Neural progenitor cell (in vitro differentiated cells): ENCODE data around the gene GAB1. TPM values are rescaled to one million over a fixed set of nuclear protein-coding genes. Genes with fewer than 3 reads are reported as not detected.

Experiments
- DNase-seq: peaks from one replicate; pipeline ENCODE4 v3.0.0-alpha.2; 2016; ENCODE audit warnings: low spot score
- H2AFZ ChIP-seq: fragments of 200-600 bp; sonication (generic); replicated peaks from 2 replicates; pipeline ENCODE4 v1.6.1; 2016; ENCODE audit warnings: antibody characterized with exemption
- H3F3A ChIP-seq: fragments of 200-600 bp; sonication (generic); 2 replicates; pipeline ENCODE4 v1.6.1; 2016; ENCODE audit warnings: antibody characterized with exemption, low read depth
- H3K27ac ChIP-seq: fragments of 200-600 bp; sonication (generic); 2 replicates; pipeline ENCODE4 v1.5.1; 2016; ENCODE audit warnings: mild to moderate bottlenecking
- H3K27me3 ChIP-seq: fragments of 200-600 bp; sonication (generic); 2 replicates; pipeline ENCODE4 v1.6.1; 2016; ENCODE audit warnings: mild to moderate bottlenecking, moderate library complexity
- H3K36me3 ChIP-seq: fragments of 200-600 bp; sonication (generic); 2 replicates; pipeline ENCODE4 v1.5.1; 2016
- H3K4me1 ChIP-seq: fragments of 200-600 bp; sonication (generic); 2 replicates; pipeline ENCODE4 v1.6.1; 2016; ENCODE audit warnings: mixed run types
- H3K4me2 ChIP-seq: fragments of 200-600 bp; sonication (generic); 2 replicates; pipeline ENCODE4 v1.6.1; 2016
- H3K4me3 ChIP-seq: fragments of 200-600 bp; sonication (generic); 2 replicates; pipeline ENCODE4 v1.5.1; 2016
- H3K79me2 ChIP-seq: fragments of 200-600 bp; sonication (generic); 2 replicates; pipeline ENCODE4 v1.6.1; 2016; ENCODE audit warnings: low read depth
- H3K9ac ChIP-seq: fragments of 200-600 bp; sonication (generic); 2 replicates; pipeline ENCODE4 v1.6.1; 2016
- H3K9me3 ChIP-seq: fragments of 200-600 bp; sonication (generic); 2 replicates; pipeline ENCODE4 v1.5.1; 2016; ENCODE audit warnings: low read depth
- H4K20me1 ChIP-seq: fragments of 200-600 bp; sonication (generic); 2 replicates; pipeline ENCODE4 v1.6.1; 2016; ENCODE audit warnings: low read depth
- H3K27ac Mint-ChIP-seq: 3 replicates; pipeline ENCODE4 v1.8.0; 2021; ENCODE audit warnings: mixed read lengths
- H3K27me3 Mint-ChIP-seq: 2 replicates; pipeline ENCODE4 v1.8.0; 2022; ENCODE audit warnings: low read depth, mild to moderate bottlenecking, inconsistent platforms, moderate library complexity, mixed read lengths; ENCODE audit not compliant: insufficient read depth
- H3K36me3 Mint-ChIP-seq: 3 replicates; pipeline ENCODE4 v1.8.0; 2021; ENCODE audit warnings: mixed read lengths
- H3K4me1 Mint-ChIP-seq: 3 replicates; pipeline ENCODE4 v1.8.0; 2021; ENCODE audit warnings: mixed read lengths
- H3K4me3 Mint-ChIP-seq: 3 replicates; pipeline ENCODE4 v1.8.0; 2021; ENCODE audit warnings: mild to moderate bottlenecking, moderate library complexity, mixed read lengths
- H3K9me3 Mint-ChIP-seq: 3 replicates; pipeline ENCODE4 v1.8.0; 2020; ENCODE audit warnings: mixed read lengths
- EZH2 ChIP-seq: fragments of 200-600 bp; sonication (generic); IDR thresholded peaks from 2 replicates; pipeline ENCODE4 v1.6.1; 2017; ENCODE audit warnings: antibody characterized with exemption, mild to moderate bottlenecking, moderate library complexity
- EZH2phosphoT487 ChIP-seq: fragments of 200-600 bp; sonication (generic); IDR thresholded peaks from 2 replicates; pipeline ENCODE4 v1.6.1; 2017; ENCODE audit warnings: antibody characterized with exemption
- total RNA-seq: library from RNA; depleted of rRNA; stranded (reverse); fragments of >200 nt; gene quantifications from 2 replicates; pipeline ENCODE4 v1.2.3, GENCODE V29; 2015; ENCODE audit warnings: low replicate concordance
- TF ChIP-seq, protein P1 (sequence below): fragments of 200-600 bp; sonication (generic); IDR thresholded peaks from 2 replicates; pipeline ENCODE4 v1.5.1; 2017; ENCODE audit warnings: antibody characterized with exemption, mild to moderate bottlenecking

GAB1 gene
- total RNA-seq, 1 donor from 2014 or later = 31.3 TPM

DNA sequence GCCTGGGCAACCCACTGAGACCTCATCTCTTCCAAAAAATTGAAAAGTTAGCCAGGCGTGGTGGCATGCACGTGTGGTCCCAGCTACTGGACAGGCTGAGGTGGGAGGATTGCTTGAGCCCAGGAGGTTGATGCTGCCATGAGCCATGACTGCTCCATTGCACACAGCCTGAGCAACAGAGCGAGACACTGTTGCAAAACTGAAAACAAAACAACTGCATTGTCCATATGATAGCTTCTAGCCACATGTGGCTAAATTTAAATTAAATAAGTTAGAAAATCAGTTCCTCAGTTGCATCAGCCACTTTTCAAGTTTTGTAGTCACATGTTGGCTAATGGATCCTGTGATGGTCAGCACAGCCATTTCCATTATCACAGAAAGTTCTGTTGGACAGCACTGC, 67.9 kb downstream of the GAB1 start:
- H3K79me2 ChIP-seq = peaks cover 13% of the 10 kb centered on the region
- DNase-seq = no peak
- Mint-ChIP-seq H3K27me3 (no peaks in the 10 kb centered on the region), H3K9me3 (no peaks in the 10 kb centered on the region), H3K27ac (no peak overlapping the region), H3K4me3 (no peak overlapping the region), H3K36me3 (peaks cover 2% of the 10 kb centered on the region), H3K4me1 (no peaks in the 10 kb centered on the region)
- no peak overlapping the region for H3K27ac ChIP-seq
- H3K4me3 ChIP-seq = no peak overlapping the region
- no peaks in the 10 kb centered on the region for H3K4me1 ChIP-seq
- no peaks in the 10 kb centered on the region for H4K20me1 ChIP-seq
- no peaks in the 10 kb centered on the region for H3K27me3 ChIP-seq
- H2AFZ ChIP-seq = no peak overlapping the region
- H3K9me3 ChIP-seq = no peaks in the 10 kb centered on the region
- no peak for TF ChIP-seq EZH2phosphoT487
- no peak for TF ChIP-seq EZH2
- TF ChIP-seq, protein P1, sequence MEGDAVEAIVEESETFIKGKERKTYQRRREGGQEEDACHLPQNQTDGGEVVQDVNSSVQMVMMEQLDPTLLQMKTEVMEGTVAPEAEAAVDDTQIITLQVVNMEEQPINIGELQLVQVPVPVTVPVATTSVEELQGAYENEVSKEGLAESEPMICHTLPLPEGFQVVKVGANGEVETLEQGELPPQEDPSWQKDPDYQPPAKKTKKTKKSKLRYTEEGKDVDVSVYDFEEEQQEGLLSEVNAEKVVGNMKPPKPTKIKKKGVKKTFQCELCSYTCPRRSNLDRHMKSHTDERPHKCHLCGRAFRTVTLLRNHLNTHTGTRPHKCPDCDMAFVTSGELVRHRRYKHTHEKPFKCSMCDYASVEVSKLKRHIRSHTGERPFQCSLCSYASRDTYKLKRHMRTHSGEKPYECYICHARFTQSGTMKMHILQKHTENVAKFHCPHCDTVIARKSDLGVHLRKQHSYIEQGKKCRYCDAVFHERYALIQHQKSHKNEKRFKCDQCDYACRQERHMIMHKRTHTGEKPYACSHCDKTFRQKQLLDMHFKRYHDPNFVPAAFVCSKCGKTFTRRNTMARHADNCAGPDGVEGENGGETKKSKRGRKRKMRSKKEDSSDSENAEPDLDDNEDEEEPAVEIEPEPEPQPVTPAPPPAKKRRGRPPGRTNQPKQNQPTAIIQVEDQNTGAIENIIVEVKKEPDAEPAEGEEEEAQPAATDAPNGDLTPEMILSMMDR = no peak
- H3K9ac ChIP-seq = no peak overlapping the region
- no peaks in the 10 kb centered on the region for H3K36me3 ChIP-seq
- H3F3A ChIP-seq = no peaks in the 10 kb centered on the region
- H3K4me2 ChIP-seq = no peak overlapping the region

DNA sequence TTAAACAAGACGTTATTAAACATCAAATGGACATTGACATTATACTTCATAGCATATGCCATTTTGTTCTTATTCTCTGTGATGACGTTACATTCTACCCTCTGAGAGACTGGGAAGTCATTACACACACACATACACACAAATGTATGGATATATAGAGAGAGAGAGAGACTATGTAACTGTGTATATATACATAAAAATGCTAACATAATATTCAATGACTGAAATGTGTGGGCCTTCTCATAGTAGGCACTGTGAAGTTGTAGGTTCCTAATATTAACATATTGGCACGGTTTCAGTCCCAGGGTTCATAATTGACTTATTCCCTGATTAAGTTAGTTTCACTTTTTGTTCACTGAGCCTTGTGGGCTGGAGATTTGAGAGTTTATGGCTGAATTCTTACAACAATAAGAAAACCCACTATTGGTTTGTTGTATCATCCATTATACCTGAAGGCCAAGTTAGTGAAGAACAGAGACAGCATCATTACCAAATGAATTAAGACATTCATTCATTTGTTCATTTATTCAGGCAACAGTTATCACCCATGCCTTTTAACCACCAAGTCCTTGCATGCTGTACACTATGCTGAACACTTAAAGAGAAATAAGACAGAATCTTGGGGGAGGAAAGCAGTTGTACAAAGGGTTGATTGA, 68.5 kb downstream of the GAB1 start:
- DNase-seq = no peak
- Histone ChIP-seq H3K9me3 (no peaks in the 10 kb centered on the region), H3K36me3 (no peaks in the 10 kb centered on the region), H3K4me3 (no peak overlapping the region), H3F3A (no peaks in the 10 kb centered on the region), H2AFZ (no peak overlapping the region), H3K27me3 (no peaks in the 10 kb centered on the region), H3K4me1 (no peaks in the 10 kb centered on the region), H3K79me2 (peaks cover 13% of the 10 kb centered on the region), H3K4me2 (no peak overlapping the region), H3K9ac (no peak overlapping the region), H3K27ac (no peak overlapping the region), H4K20me1 (no peaks in the 10 kb centered on the region)
- Mint-ChIP-seq H3K27me3 (no peaks in the 10 kb centered on the region), H3K9me3 (no peaks in the 10 kb centered on the region), H3K4me1 (no peaks in the 10 kb centered on the region), H3K36me3 (peaks cover 2% of the 10 kb centered on the region), H3K4me3 (no peak overlapping the region), H3K27ac (no peak overlapping the region)
- TF ChIP-seq EZH2phosphoT487 (no peak), EZH2 (no peak)
- TF ChIP-seq, protein P1 = no peak

GRCh38 chr4:143406523-143406922, 69.8 kb downstream of the GAB1 start:
- H3K36me3 ChIP-seq = no peaks in the 10 kb centered on the region
- H3K4me3 Mint-ChIP-seq = no peak overlapping the region
- peaks cover 9% of the 10 kb centered on the region for H3K4me1 Mint-ChIP-seq

More at GRCh38 chr4:143406523-143406922, 69.8 kb downstream of the GAB1 start:
- H3K9me3 ChIP-seq = no peaks in the 10 kb centered on the region
- peaks cover 9% of the 10 kb centered on the region for H3K4me1 ChIP-seq
- H3K9ac ChIP-seq = no peak overlapping the region
- H3K27me3 ChIP-seq = no peaks in the 10 kb centered on the region
- no peak overlapping the region for H3K27ac ChIP-seq
- H3K79me2 ChIP-seq = peaks cover 14% of the 10 kb centered on the region
- H3K4me3 ChIP-seq = no peak overlapping the region
- TF ChIP-seq EZH2phosphoT487 (no peak), EZH2 (no peak)
- TF ChIP-seq, protein P1 = no peak
- H3K36me3 Mint-ChIP-seq = peaks cover 2% of the 10 kb centered on the region
- no peak overlapping the region for H2AFZ ChIP-seq
- no peak overlapping the region for H3K27ac Mint-ChIP-seq
- no peaks in the 10 kb centered on the region for H3F3A ChIP-seq
- H3K27me3 Mint-ChIP-seq = no peaks in the 10 kb centered on the region
- no peaks in the 10 kb centered on the region for H3K9me3 Mint-ChIP-seq
- DNase-seq = no peak
- H4K20me1 ChIP-seq = no peaks in the 10 kb centered on the region
- H3K4me2 ChIP-seq = no peak overlapping the region
